ENCODE data around the gene DAB1. TPM values are rescaled to one million over a fixed set of nuclear protein-coding genes. Genes with fewer than 3 reads are reported as not detected.

DAB1 gene
- total RNA-seq, 2 donors from 2014 or later = not detected

GRCh38 chr1:57204091-57204490 lies 219.8 kb downstream of the DAB1 start:
- Histone ChIP-seq H3K9me3 (no peaks in the 10 kb centered on the region), H3K27me3 (replicated peaks; ENCODE audit: insufficient read depth) (no peaks in the 10 kb centered on the region), H3K36me3 (no peaks in the 10 kb centered on the region), H3K4me3 (no peak overlapping the region), H3K4me1 (ENCODE audit: control insufficient read depth in 1 of 2, low read depth in 2 of 2) (peaks cover 0 to 23% of the 10 kb centered on the region in 2 donors), H3K27ac (no peak overlapping the region)
- no peak for DNase-seq (ENCODE audit: low spot score)
- no peak for ATAC-seq (ENCODE audit: insufficient number of reproducible peaks, low FRiP score, low read depth)
- no peak for TF ChIP-seq CTCF (IDR thresholded peaks at IDR 0.05)

- peaks cover 0 to 23% of the 10 kb centered on the region in 2 donors for H3K4me1 ChIP-seq (ENCODE audit: control insufficient read depth in 1 of 2, low read depth in 2 of 2)
- no peak for TF ChIP-seq CTCF (IDR thresholded peaks at IDR 0.05)
- H3K4me3 ChIP-seq = no peak overlapping the region
- H3K9me3 ChIP-seq = no peaks in the 10 kb centered on the region
- no peaks in the 10 kb centered on the region for H3K27me3 ChIP-seq (replicated peaks; ENCODE audit: insufficient read depth)
- ATAC-seq (ENCODE audit: insufficient number of reproducible peaks, low FRiP score, low read depth) (no peak), DNase-seq (ENCODE audit: low spot score) (no peak)
- H3K27ac ChIP-seq = no peak overlapping the region
- H3K36me3 ChIP-seq = no peaks in the 10 kb centered on the region
These were observed 221.6 kb downstream of the DAB1 start for GRCh38 chr1:57202241-57202640.

GRCh38 chr1:57198912-57199311 lies 224.9 kb downstream of the DAB1 start:
- Histone ChIP-seq H3K4me1 (ENCODE audit: control insufficient read depth in 1 of 2, low read depth in 2 of 2) (peaks cover 0 to 3% of the 10 kb centered on the region in 2 donors), H3K36me3 (no peaks in the 10 kb centered on the region), H3K27me3 (replicated peaks; ENCODE audit: insufficient read depth) (no peaks in the 10 kb centered on the region), H3K4me3 (no peak overlapping the region), H3K27ac (no peak overlapping the region), H3K9me3 (no peaks in the 10 kb centered on the region)
- ATAC-seq (ENCODE audit: insufficient number of reproducible peaks, low FRiP score, low read depth) (no peak), DNase-seq (ENCODE audit: low spot score) (no peak)
- TF ChIP-seq CTCF (IDR thresholded peaks at IDR 0.05) = no peak

GRCh38 chr1:57195436-57195941 lies 228.4 kb downstream of the DAB1 start:
- DNase-seq (ENCODE audit: low spot score) (no peak), ATAC-seq (ENCODE audit: insufficient number of reproducible peaks, low FRiP score, low read depth) (no peak)
- Histone ChIP-seq H3K4me3 (no peak overlapping the region), H3K36me3 (no peaks in the 10 kb centered on the region), H3K27ac (no peak overlapping the region), H3K4me1 (ENCODE audit: control insufficient read depth in 1 of 2, low read depth in 2 of 2) (no peaks in the 10 kb centered on the region), H3K27me3 (replicated peaks; ENCODE audit: insufficient read depth) (no peaks in the 10 kb centered on the region), H3K9me3 (no peaks in the 10 kb centered on the region)
- TF ChIP-seq CTCF (IDR thresholded peaks at IDR 0.05) = no peak

GRCh38 chr1:57192222-57192621 lies 231.6 kb downstream of the DAB1 start:
- ATAC-seq (ENCODE audit: insufficient number of reproducible peaks, low FRiP score, low read depth) = no peak
- no peak for DNase-seq (ENCODE audit: low spot score)
- TF ChIP-seq CTCF (IDR thresholded peaks at IDR 0.05) = no peak

More at GRCh38 chr1:57192222-57192621, 231.6 kb downstream of the DAB1 start:
- H3K4me3 ChIP-seq = no peak overlapping the region
- no peaks in the 10 kb centered on the region for H3K36me3 ChIP-seq
- no peaks in the 10 kb centered on the region for H3K9me3 ChIP-seq
- H3K27me3 ChIP-seq (replicated peaks; ENCODE audit: insufficient read depth) = no peaks in the 10 kb centered on the region
- H3K27ac ChIP-seq = no peak overlapping the region
- H3K4me1 ChIP-seq (ENCODE audit: control insufficient read depth in 1 of 2, low read depth in 2 of 2) = no peaks in the 10 kb centered on the region
